Activated naive CD8-positive, alpha-beta T cell treated with anti-CD3 and anti-CD28 coated beads, Interleukin-2, amount 50 U/mL, for 16 hours (primary cell): Measurements from ENCODE around the gene PLK4.
"Not testable (repeated sequence)": the region's sequence is repeated elsewhere in the genome, so short reads cannot be mapped to it uniquely, and the experiment has no call there.

Source experiments
- DNase-seq: peaks from one replicate; pipeline ENCODE4 v3.0.0-alpha.2; 2020; ENCODE audit warnings: low read depth, low spot score

Gene PLK4

DNA sequence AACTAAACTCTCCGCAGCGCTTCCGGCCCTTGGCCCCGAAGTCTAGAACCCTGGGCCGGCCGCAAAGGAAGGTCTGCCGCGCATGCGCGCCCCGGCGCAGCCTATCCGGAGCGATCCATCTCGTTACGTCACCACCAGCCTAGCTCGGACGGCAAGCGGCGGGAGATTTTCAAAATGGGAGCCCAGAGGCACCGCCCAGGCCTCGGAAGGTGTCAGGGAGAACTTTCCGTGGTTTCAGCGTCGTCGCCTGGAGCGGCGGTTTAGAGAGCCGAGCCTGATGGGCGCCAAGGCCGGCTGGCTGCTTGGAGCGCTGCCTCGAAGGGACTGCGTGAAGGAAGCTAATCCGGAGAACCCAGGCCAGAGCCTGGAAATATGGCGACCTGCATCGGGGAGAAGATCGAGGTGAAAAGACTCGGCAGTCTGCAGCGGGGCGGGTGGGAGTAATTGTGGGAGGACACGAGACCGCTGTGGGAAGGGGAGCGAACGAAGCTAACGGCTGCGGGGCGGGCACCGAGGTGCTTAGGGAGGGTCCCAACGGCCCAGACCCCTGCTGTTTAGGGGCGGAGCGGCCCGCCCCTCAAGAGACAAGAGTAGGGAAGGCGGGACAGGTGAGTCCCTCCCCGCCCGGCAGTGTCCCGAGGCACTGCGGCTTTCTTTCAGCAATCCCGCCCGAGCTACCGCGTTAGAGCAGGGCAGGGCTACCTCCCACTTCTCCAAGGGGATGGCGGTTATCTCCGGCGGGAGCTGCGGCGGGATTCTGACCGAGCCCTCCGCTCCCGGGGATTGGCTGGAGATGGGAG, at the start of gene PLK4:
Gene PLK4, plus strand, starts transcription at position 131 of the 800 bp plus-strand sequence. Its CDS starts 242 bp downstream, at position 373.
- DNase-seq = peak; percentile 82

- DNase-seq = no peak
Observed at GRCh38 chr4:127832585-127832984, 48.1 kb upstream of the PLK4 start.

GRCh38 chr4:127843704-127844600, 36.7 kb upstream of the PLK4 start:
- no peak for DNase-seq

DNA sequence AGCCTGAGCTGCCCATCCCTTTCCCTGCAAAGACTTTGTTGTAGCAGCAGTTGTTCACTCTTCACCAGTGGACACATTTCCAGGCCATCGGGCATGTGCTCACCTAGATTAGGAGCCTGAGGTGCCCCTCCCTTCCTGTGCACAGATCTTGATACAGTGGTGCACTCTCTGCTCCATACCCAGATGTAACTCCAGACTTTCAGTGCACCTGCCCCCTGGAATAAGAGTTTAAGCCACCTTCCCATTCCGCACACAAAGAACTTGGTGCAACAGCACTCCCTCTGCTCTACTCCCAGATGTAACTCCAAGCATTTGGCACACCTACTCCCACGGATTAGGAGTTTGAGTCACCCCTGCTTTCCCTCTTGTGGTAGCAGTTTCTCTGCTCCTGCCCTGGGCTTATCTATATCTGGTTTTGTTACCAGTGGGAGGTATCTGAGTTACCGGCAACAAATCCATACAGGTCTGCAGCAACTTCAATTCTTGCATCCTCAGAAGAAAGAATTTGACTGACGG, 36.0 kb upstream of the PLK4 start:
- no peak for DNase-seq

DNA sequence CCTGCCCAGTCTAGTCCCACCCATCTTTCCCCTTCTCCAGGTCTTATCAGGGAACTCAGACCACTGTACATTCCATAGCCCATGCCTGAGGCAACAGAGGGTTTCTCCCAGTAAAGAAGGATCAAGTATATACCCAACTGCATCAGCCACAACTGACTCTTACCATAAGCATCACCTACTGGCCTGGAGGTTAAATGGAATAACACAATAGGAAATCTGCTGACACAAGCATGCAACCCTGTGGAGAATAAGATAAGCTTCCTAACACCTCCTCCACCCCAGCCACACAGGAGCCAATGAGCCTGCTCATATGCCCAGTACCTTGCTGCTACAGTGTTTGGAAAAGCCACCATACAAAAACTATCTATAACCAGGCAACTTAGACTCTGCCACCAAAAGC, 34.6 kb upstream of the PLK4 start:
- no peak for DNase-seq

GRCh38 chr4:127846765-127847164, 33.9 kb upstream of the PLK4 start:
- DNase-seq = no peak

GRCh38 chr4:127849505-127850234, 31.0 kb upstream of the PLK4 start:
- DNase-seq = no peak

DNA sequence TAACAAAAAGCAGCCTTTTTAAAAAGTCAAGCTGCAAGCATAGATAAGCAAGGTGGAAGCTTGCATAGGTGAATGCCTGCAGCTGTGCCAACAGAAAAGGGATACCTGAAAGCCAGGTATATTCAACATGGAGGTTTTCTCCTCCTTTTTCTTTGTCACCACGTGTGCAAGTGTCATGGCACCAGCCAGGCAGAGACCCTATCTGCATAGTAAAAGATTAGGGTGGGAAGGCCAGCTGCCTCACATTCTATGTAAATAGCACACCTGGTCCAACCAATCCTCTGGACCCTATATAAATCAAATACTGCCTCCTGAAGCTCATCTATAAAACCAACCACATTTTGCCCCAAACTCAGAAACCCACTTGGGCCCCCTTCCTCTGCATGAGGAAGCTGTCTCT, 28.0 kb upstream of the PLK4 start:
- DNase-seq = no peak

DNA sequence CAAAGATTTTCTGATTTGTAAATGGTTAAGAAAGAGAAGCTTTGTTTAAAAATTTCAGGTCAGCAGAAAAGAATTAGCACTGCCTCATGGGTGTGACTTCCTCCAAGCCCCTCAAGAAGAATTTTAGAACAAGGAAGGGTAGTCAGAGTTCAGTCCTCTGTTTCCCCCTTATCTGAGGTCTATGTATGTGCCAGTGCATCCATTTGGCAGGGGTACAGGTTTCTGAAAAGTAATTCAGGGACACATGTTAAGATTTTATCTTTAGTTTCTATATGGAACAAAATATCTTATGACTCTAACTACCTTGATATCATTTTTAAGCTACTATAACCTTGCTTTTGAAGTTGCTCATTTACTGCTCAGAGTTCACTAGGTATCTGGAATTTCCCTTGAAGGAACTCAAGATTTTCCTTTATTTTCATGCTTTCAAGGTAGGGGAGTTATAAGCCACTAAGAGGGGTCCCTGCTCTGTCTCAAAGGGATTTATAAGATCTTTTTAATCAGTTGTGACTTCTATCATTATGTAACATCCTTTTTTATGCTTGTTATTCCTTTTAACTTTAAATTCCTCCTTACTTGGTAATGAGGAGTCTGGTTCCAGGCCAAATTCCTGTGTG, 24.4 kb upstream of the PLK4 start:
- no peak for DNase-seq

- DNase-seq = no peak
Observed at GRCh38 chr4:127856813-127857447, 23.8 kb upstream of the PLK4 start.

- DNase-seq = no peak
Observed at GRCh38 chr4:127857641-127858040, 23.1 kb upstream of the PLK4 start.

- DNase-seq = no peak
Observed at GRCh38 chr4:127868196-127868595, 12.5 kb upstream of the PLK4 start.

- no peak for DNase-seq
Observed at GRCh38 chr4:127870281-127870680, 10.4 kb upstream of the PLK4 start.

DNA sequence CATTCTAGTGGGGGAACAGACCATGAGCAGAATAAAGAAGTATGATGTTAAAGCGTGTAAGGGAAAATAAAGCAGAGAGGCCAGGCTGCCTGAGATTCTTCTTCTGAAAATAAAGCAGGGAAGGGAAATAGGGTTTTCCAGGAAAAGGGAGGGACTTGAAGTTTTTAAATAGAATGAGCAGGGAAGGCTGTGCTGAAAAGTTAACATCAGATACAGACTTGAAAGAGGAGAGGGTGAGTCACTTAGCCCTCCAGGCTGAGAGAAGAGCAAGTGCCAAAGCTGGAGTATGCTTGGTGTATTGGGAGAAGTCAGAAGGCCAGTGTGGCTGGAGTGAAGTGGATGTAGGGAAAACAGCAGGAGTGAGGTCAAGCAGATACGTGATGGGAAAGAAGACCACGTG, 10.0 kb upstream of the PLK4 start:
- no peak for DNase-seq

GRCh38 chr4:127875791-127876190, 4.9 kb upstream of the PLK4 start:
- no peak for DNase-seq

GRCh38 chr4:127881563-127881864, 821 bp downstream of the PLK4 start:
- DNase-seq = no peak

DNA sequence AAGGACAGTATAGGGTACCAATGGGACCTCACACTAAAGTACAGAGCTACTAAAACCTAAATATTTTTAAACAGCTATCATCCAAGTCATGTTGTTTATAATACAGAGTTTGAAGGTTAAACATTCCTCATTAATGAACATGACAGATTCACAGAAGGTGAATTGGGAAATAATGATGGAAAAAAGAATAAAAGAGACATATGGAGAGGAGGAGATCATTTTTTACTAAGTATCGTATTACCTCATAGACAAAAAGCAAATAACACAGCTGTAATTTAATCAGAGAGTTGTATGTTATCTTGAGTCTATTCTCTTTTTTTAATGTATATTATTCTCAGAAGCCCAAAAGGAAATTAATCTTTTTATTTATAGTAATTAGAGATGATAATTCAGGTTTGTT, 7.9 kb downstream of the PLK4 start:
- no peak for DNase-seq

GRCh38 chr4:127889903-127890302, 9.2 kb downstream of the PLK4 start:
- DNase-seq = no peak

- no peak for DNase-seq
Observed at GRCh38 chr4:127896069-127896468, 15.4 kb downstream of the PLK4 start.

- no peak for DNase-seq
Observed at GRCh38 chr4:127896528-127896927, 15.8 kb downstream of the PLK4 start.

DNA sequence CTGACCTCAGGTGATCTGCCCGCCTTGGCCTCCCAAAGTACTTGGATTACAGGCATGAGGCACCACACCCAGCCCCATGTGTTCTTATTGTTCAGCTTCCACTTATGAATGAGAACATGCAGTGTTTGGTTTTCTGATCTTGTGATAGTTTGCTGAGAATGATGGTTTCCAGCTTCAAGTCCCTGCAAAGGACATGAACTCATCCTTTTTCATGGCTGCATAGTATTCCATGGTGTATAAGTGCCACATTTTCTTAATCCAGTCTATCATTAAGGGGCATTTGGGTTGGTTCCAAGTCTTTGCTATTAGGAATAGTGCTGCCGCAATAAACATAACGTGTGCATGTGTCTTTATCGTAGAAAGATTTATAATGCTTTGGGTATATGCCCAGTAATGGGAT, 19.0 kb downstream of the PLK4 start:
- DNase-seq = not testable (repeated sequence)
